H1 (cell line): ENCODE results near the gene MACROD2. TPM values are rescaled to one million over a fixed set of nuclear protein-coding genes. Genes with fewer than 3 reads are reported as not detected.

Experiments
- KDM5A ChIP-seq: fragments of 200-600 bp; IDR thresholded peaks from 2 replicates; pipeline ENCODE4 v1.7.1; 2012; ENCODE audit warnings: mild to moderate bottlenecking, low read length, inconsistent platforms, mixed read lengths
- TEAD4 ChIP-seq: IDR thresholded peaks from 2 replicates; pipeline ENCODE4 v1.6.1; 2012; ENCODE audit warnings: low read depth, low read length, inconsistent platforms, mixed read lengths
- ZNF274 ChIP-seq: IDR thresholded peaks from 2 replicates; pipeline ENCODE4 v1.7.0; 2012; ENCODE audit warnings: low read length, borderline replicate concordance; ENCODE audit errors: extremely low read depth
- polyA plus RNA-seq, 7 experiments: library from polyadenylated mRNA; depleted of rRNA in 3 of 7; stranded (reverse) in 5 of 7; unstranded in 2 of 7; fragments of >200 nt in 5 of 7; fragments of 200-250 nt in 2 of 7; gene quantifications; 1 replicate in 5 of 7; 2 replicates in 1 of 7; 4 replicates in 1 of 7; pipeline versions ENCODE4 v1.2.1 to v1.2.3, GENCODE V29; 2011 to 2013; ENCODE audit warnings: missing spikeins in 2 of 7, mixed read lengths in 2 of 7
- total RNA-seq: library from RNA; stranded (reverse); fragmentation: NEBNext Ultra II Directional; extraction: Animal tissue kit (Norgen Biotek cat#: 25700); gene quantifications from 2 replicates; pipeline ENCODE4 v1.2.1, GENCODE V29; 2021
- TF ChIP-seq, protein P1 (sequence below): fragments of 300-600 bp; sonication (generic); IDR thresholded peaks from 2 replicates; pipeline ENCODE4 v1.7.1; 2012; ENCODE audit warnings: low read length, moderate library complexity, mild to moderate bottlenecking, inconsistent platforms; ENCODE audit not compliant: insufficient replicate concordance

MACROD2 gene
- total and polyA plus RNA-seq, 2 of the 8 experiments (the other 6 are each of a cell fraction or from before 2014, with no cell fraction given) = 0.70 to 3.9 TPM

- TF ChIP-seq, protein P1, sequence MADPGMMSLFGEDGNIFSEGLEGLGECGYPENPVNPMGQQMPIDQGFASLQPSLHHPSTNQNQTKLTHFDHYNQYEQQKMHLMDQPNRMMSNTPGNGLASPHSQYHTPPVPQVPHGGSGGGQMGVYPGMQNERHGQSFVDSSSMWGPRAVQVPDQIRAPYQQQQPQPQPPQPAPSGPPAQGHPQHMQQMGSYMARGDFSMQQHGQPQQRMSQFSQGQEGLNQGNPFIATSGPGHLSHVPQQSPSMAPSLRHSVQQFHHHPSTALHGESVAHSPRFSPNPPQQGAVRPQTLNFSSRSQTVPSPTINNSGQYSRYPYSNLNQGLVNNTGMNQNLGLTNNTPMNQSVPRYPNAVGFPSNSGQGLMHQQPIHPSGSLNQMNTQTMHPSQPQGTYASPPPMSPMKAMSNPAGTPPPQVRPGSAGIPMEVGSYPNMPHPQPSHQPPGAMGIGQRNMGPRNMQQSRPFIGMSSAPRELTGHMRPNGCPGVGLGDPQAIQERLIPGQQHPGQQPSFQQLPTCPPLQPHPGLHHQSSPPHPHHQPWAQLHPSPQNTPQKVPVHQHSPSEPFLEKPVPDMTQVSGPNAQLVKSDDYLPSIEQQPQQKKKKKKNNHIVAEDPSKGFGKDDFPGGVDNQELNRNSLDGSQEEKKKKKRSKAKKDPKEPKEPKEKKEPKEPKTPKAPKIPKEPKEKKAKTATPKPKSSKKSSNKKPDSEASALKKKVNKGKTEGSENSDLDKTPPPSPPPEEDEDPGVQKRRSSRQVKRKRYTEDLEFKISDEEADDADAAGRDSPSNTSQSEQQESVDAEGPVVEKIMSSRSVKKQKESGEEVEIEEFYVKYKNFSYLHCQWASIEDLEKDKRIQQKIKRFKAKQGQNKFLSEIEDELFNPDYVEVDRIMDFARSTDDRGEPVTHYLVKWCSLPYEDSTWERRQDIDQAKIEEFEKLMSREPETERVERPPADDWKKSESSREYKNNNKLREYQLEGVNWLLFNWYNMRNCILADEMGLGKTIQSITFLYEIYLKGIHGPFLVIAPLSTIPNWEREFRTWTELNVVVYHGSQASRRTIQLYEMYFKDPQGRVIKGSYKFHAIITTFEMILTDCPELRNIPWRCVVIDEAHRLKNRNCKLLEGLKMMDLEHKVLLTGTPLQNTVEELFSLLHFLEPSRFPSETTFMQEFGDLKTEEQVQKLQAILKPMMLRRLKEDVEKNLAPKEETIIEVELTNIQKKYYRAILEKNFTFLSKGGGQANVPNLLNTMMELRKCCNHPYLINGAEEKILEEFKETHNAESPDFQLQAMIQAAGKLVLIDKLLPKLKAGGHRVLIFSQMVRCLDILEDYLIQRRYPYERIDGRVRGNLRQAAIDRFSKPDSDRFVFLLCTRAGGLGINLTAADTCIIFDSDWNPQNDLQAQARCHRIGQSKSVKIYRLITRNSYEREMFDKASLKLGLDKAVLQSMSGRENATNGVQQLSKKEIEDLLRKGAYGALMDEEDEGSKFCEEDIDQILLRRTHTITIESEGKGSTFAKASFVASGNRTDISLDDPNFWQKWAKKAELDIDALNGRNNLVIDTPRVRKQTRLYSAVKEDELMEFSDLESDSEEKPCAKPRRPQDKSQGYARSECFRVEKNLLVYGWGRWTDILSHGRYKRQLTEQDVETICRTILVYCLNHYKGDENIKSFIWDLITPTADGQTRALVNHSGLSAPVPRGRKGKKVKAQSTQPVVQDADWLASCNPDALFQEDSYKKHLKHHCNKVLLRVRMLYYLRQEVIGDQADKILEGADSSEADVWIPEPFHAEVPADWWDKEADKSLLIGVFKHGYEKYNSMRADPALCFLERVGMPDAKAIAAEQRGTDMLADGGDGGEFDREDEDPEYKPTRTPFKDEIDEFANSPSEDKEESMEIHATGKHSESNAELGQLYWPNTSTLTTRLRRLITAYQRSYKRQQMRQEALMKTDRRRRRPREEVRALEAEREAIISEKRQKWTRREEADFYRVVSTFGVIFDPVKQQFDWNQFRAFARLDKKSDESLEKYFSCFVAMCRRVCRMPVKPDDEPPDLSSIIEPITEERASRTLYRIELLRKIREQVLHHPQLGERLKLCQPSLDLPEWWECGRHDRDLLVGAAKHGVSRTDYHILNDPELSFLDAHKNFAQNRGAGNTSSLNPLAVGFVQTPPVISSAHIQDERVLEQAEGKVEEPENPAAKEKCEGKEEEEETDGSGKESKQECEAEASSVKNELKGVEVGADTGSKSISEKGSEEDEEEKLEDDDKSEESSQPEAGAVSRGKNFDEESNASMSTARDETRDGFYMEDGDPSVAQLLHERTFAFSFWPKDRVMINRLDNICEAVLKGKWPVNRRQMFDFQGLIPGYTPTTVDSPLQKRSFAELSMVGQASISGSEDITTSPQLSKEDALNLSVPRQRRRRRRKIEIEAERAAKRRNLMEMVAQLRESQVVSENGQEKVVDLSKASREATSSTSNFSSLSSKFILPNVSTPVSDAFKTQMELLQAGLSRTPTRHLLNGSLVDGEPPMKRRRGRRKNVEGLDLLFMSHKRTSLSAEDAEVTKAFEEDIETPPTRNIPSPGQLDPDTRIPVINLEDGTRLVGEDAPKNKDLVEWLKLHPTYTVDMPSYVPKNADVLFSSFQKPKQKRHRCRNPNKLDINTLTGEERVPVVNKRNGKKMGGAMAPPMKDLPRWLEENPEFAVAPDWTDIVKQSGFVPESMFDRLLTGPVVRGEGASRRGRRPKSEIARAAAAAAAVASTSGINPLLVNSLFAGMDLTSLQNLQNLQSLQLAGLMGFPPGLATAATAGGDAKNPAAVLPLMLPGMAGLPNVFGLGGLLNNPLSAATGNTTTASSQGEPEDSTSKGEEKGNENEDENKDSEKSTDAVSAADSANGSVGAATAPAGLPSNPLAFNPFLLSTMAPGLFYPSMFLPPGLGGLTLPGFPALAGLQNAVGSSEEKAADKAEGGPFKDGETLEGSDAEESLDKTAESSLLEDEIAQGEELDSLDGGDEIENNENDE = no peak
- TF ChIP-seq KDM5A = no peak
- peak; percentile 71 for TF ChIP-seq TEAD4
- TF ChIP-seq ZNF274 = no peak
Observed at GRCh38 chr20:15949391-15949790, 1954.1 kb downstream of the MACROD2 start (continued).
